Gastroesophageal sphincter (tissue), 3 donors: ENCODE results near the gene DDX54.

Experiments used
- EP300 ChIP-seq: sonication (generic); formaldehyde crosslinking; IDR thresholded peaks from one replicate; pipeline ENCODE4 v1.6.1; 2017; ENCODE audit warnings: antibody characterized with exemption, mild to moderate bottlenecking
- POLR2A ChIP-seq, 2 donors: fragments of 450-650 bp; IDR thresholded peaks; one replicate each; pipeline ENCODE4 v1.6.1; 2017; ENCODE audit warnings: antibody characterized with exemption in 2 of 2, mild to moderate bottlenecking in 2 of 2, moderate library complexity in 1 of 2
- TF ChIP-seq, protein P1 (sequence below), 4 experiments: fragments of 200-600 bp in 2 of 4; fragments of 450-650 bp in 2 of 4; sonication (generic) in 1 of 4; IDR thresholded peaks; one replicate each; pipeline ENCODE4 v1.5.1; 2017 to 2019; ENCODE audit warnings: antibody characterized with exemption in 4 of 4, mild to moderate bottlenecking in 2 of 4, moderate library complexity in 2 of 4

GRCh38 chr12:113194971-113195391 is 9.7 kb upstream of the DDX54 start:
- TF ChIP-seq POLR2A (IDR thresholded peaks at IDR 0.05) (no peak), EP300 (no peak)
- TF ChIP-seq, protein P1, sequence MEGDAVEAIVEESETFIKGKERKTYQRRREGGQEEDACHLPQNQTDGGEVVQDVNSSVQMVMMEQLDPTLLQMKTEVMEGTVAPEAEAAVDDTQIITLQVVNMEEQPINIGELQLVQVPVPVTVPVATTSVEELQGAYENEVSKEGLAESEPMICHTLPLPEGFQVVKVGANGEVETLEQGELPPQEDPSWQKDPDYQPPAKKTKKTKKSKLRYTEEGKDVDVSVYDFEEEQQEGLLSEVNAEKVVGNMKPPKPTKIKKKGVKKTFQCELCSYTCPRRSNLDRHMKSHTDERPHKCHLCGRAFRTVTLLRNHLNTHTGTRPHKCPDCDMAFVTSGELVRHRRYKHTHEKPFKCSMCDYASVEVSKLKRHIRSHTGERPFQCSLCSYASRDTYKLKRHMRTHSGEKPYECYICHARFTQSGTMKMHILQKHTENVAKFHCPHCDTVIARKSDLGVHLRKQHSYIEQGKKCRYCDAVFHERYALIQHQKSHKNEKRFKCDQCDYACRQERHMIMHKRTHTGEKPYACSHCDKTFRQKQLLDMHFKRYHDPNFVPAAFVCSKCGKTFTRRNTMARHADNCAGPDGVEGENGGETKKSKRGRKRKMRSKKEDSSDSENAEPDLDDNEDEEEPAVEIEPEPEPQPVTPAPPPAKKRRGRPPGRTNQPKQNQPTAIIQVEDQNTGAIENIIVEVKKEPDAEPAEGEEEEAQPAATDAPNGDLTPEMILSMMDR (IDR thresholded peaks at IDR 0.05) = no peak
